Stimulated activated CD4-positive, alpha-beta T cell treated with anti-CD3 and anti-CD28 coated beads, Interleukin-1b, Interleukin-23, amount 100 ng/mL, for 24 hours (primary cell): Measurements from ENCODE around the gene TMCC1.
"Not testable (repeated sequence)": the region's sequence is repeated elsewhere in the genome, so short reads cannot be mapped to it uniquely, and the experiment has no call there.

ENCODE experiments used
- DNase-seq, 4 experiments: peaks; one replicate each; pipeline ENCODE4 v3.0.0-alpha.2; 2020; ENCODE audit warnings: low read depth in 4 of 4, low spot score in 1 of 4

The TMCC1 gene

DNA sequence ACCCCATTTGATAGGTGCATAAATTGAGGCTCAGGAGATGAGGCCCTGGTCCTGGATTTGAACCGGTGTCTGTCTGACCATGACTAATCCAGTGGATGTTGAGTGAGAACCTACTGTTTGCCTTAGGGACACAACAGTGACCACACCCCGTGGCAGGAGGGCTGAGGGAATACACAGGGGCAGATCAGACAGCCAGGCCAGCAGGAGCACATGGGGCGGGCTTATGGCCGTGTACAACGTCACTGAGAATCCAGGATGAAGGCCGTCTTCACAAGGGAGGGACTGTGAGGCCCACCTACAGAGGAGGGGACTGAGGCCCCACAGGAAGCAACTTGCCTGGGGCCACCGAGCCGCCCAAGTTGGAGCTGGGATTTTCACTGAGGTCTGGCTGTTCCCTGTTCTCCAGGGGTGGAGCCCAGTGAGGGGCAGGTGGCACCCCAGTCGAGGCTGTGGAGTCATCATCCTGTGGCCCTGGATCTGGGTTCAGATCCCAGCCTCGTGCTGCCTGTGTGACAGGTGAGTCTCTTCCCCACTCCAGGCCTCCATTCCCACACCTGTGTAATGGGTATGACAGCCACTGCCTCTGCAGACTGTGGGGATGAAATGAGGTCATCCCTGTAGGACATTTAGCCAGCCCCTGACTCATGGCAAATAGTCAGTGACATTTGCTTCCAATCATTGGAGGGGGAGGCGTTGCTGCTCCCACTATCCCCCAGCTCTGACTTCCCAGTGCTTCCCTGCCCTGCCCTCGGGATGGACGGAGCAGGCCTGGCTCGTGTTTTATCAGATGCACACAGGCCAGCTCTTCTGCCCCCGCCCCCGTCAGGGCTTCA, 280.8 kb downstream of the TMCC1 start:
- DNase-seq = no peak

DNA sequence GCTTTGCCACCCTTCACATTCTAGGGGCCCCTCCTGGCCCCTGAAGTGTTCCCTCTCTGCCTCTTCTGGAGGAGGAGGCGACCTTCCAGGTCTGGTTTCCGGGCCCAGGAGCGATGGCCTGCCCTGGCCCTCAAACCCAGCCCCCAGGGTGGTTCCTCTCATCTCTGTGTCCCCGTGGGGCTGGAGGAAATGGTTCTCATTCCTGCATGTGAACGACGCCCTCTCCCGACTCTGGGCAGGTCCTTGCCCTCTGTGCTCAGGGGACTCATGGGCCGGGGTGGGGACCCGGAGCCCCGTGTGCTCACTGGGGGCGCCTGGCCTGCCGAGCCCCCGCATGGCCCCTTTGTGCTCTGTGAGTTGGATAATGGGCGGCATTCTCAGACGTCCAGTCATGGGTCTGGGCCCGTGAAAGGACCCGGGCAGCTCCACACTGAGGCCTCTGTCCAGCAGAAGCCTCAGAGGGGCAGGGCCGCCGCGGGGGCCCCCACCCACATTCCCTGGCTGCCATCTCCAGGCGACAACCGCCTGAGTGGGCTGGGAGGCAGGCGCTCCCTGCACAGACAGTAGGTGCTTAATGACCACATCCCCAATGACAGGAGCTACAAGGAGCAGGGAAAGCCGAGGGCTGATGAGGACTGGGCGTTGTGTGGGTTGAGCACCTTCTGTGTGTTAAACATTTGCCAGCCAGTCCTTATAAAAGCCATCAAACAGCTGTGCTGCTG, 281.5 kb downstream of the TMCC1 start:
- DNase-seq = no peak

GRCh38 chr3:129611446-129611800, 282.1 kb downstream of the TMCC1 start:
- DNase-seq = no peak

DNA sequence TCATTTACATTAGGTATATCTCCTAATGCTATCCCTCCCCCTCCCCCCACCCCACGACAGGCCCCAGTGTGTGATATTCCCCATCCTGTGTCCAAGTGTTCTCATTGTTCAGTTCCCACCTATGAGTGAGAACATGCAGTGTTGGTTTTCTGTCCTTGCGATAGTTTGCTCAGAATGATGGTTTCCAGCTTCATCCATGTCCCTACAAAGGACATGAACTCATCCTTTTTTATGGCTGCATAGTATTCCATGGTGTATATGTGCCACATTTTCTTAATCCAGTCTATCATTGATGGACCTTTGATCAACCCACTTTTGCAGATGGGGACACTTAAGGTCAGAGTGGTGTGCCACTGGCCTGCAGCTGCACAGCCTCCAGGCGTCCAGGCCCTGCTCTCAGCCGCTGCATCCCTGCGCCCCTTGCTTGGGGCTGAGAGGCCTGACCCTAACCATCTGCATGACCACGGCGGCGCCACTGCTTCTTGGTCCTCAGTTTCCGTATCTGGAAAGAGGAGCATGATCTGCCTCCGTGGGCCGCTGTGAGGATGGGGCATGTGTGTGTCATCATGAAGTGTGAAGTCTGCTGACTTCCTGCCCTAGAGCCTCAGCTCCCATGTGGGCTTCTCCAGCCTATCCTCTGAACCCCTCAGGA, 282.6 kb downstream of the TMCC1 start:
- not testable (repeated sequence) for DNase-seq

DNA sequence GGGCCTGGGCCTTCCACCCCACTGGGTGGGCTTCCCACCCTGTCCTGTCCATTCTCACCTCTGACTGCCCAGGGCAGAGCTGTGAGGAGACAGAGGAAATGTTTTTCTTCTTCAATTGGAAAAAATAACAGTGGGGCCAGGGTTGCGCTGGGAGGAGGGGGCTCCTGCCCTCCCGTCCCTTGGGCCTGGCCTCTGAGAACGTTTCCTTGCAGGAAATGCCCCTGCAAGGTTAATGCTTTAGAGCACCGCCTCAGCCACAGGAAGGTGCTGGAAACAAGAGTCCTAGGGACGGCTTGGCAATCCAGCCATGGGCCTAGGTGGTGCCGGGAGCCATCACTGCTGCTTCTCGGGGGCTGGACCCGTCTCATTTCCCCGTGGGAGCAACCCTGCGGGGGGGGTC, 283.2 kb downstream of the TMCC1 start:
- no peak for DNase-seq

DNA sequence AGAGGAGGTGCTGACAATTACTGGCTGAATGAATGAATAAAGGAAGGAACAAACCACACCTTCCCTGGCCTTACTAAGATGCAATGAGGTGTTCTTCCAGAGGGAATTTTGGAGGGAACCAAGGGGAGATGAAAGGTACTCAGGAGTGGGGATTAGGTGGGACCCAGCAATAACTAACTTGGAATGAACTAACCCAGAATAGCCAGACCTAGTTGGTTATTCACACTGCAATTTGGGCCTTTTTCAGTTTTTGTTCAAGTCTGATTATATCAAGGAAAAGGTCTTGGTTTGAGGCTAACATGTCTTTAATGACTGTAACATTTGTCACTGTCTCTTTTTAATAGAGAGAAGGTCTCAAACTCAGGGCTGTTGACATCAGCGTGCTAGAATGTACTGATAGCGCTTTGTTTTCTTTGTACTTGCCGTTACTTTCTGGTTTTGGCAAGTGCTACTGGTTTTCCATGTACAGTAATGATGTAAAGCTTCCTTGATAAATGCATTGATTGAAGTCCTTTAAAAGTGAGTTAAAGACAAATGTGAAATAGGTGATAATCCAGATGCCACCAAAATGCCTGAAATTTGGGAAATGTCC, 283.8 kb downstream of the TMCC1 start:
- DNase-seq = no peak

DNA sequence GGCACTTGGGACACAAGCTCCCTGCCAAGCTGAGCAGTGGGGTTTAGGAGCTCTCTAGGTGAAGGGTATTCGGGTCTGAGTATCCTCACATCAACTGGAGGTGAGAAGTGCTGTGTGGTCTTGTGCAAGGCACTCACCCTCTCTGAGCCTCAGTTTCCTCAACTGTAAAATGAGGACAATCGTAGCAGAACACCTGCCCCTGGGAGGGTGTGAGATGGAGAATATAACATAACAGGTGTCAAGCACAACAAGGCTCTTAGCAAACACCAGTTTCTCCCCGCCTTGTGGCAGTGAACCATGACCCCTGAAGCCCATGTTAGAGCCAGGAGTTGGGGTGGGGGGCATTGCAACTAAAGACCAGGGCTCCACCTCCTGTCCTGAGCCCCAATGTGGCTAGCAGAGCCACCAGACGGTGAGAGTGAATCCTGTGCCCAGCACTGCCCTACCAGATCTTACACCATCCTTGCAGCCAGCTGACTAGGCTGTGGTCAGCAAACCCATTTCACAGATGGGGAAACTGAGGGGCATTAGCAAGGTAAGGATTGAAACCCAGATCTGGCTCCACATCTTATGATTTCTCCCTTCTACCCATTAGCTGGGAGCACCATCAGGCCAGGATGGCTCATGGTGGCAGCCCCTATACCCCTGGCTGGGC, 284.4 kb downstream of the TMCC1 start:
- DNase-seq = no peak

DNA sequence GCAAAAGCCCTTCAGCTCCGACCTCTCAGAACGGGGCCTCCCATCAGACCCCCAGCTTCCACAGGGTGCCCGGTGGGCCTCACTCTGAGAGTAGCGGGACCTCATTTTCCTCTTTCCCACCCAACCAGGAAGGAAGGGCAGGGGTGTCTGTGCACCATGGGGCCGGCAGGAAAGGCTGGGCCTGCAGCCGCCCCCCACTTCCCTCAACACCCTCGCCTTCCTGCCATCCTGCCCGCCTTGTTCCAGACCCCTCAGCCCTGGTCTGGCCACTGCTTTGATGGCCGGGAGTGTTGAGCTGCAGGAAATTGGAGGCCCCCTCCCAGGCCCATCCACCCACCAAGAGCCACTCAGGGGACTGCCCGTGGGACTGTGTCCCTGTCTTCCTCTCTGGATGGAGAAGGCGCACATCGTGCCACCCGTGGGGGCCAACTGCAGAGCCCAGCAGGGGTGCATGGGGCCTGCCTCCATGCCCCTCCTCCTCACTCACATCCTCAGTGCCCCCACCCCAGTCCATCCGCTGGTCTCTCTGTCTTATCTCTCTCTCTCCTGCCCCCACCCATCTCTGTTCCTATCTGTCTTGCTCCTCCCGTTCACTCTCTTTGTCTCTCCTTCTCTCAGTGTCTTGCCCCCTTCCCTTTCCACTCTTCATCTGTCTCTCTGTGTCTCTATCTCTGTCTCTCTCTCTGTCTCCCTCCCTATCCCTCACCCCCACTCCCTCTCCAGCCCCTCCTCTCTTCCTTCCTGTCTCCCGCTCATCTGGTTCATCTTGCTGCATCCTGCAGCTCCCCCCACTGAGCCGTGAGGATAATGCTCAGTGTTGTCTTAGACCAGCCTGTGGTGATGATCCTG, 285.2 kb downstream of the TMCC1 start:
- DNase-seq = no peak

DNA sequence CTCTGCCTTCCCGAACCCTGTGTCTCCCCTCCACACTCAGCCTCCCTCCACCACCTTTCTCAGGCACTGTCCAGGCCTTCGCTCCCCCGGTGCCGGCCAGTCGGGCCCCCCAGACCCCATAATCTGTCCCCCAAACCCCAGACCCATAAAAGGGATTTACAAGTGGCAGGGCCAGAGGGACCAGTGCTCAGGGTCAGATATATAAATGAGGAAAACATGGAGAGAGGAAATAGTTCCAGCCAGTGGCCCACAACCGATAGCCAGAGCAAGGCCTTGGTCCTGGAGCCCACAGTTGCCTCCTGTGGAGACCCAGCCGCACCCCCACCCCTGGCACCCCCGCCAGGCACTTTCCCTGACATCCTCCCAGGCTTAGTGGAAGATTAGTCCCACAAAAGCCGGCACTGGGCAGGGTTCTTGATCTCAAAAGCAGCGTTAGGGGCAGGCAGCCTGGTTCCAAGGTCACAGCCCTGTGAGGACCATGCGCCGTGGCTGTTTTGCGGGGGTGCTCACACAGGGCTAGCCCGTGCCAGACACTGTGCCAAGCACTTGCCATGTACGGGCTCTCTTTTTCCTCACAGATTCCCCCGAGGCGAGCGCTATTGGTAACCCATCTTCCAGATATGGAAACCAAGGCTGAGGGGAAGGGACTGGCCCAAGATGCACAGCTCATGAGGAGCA, 286.0 kb downstream of the TMCC1 start:
- DNase-seq = no peak

DNA sequence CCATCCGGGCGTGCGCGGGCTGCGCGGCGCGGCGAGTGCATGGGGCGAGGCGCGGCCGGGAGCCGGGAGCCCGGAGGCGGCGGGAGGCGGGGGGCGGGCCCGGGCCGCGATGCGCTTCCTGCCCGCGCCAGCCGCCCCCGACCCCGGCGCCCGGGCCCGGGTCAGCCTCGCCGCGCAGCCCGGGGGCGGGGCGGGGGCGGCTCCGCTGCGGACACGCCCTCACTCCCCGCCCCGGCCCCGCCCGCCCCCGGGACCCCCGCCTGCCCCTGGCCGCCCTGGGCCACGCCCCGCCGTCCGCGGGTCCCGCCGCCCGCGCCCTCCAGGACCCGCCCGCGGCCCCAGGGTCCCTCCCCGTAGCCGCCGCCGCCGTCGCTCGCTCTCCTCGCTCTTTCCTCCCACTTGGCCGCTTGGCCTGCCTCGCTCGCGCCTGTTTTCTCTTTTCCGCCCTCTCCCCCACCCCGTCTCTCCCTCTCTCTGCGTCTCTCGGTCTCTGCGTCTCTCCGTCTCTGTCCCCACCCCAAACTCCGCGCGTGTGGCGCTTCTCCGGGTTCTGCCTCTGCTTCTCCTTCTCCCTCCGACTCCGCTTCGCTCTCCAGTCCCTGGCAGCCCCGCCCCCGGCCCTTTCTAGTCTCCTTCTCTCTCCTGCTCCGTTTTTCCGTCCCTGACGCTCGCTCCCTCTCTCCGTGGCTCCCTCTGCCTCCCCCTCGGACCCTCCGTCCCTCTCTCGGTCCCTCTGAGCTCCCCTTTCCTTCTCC, 286.7 kb downstream of the TMCC1 start, which contains the start of gene PLXND1:
PLXND1 (minus strand) TSS at position 41 of the 755 bp plus-strand sequence; CDS start at position 4, 37 bp downstream.
- DNase-seq = peak in 2 of 4 experiments; percentile 5 to 19

GRCh38 chr3:129605922-129606635, 287.4 kb downstream of the TMCC1 start:
- DNase-seq = no peak

GRCh38 chr3:129605203-129605921, 288.1 kb downstream of the TMCC1 start:
- peak in 2 of 4 experiments; percentile 7 to 28 for DNase-seq

DNA sequence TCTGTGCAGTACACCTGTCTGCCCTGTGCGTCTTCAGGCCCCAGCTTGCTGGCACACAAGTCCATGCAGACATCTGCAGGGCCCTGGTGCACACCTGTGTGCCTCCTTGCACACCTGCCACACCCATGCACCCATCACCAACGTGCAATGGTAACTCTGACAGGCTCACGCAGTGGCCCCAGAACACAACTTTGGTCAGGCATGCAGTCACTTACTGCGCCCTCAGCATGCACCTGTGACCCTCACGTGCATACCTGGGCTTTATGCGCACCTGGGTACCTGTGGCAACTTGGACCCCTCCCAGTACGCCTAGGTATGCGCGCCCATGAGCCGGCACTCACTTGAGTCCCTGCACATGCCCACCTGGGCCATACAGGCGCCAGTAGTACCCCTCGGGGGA, 288.7 kb downstream of the TMCC1 start:
- DNase-seq = no peak

GRCh38 chr3:129603991-129604749, 289.3 kb downstream of the TMCC1 start:
- DNase-seq = no peak

DNA sequence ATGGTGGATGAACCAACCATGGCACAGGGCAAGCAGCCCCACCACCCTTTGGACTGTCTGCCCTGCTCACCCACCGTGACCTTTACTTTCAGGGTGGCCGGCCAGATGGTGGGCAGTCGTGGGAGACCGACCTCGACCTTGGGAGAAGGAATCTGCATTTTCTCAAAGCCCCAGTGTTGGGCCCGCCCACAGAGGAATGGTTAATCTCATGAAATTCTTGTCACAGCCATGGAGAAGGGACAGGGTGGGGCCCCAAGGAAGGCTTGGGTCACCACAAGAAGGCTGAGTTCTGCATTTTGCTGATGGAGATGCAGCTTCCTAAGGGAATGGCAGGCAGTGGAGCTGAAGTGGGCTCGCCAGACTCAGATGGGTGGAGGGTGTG, 290.0 kb downstream of the TMCC1 start:
- DNase-seq = no peak

DNA sequence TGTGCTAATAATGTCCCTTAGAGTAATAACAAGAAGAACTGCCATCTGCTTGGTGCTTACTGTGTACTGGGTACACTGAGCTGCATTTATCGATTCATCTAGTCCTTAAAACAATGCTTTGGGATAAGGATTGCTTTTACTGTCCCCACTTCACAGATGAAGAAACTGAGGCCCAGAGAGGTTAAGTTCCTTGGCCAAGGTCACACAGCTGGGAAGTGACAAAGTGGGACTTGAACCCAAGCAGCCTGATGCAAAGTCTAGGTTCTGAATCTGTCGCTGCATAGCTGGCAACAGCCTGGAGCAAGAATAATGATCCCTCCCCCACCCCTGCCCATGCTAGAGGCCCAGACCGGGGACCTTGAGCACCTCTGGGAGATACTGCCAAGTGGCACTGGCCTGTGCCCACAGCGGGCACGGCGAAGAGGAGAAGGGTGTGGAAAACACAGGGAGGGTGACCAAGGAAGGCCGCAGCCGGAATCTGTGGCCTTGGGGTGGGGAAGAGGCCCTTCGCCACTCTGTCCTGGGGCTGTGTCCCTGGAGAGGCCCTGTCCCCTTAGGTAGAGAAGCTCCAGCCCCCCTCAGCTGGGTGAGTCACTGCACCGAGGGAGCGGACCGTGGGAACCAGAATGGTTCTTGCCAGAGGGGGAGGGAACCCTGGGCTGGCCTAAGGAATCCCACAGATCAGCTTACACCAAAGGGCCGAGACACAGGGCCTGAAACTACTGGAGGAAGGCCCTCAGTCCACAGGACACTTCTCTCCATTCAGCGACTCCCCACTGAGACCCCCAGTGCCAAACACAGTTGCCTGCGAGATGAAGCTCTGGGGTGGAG, 290.6 kb downstream of the TMCC1 start:
- no peak for DNase-seq
